ENCODE results near the gene ASPHD2.

The ASPHD2 gene

GRCh38 chr22:26383968-26384556 is 45.0 kb upstream of the ASPHD2 start:
- H3K36me3 ChIP-seq (replicated peaks; ENCODE audit: low read depth, low read length) = no peaks in the 10 kb centered on the region
- no peak overlapping the region for H3K27ac ChIP-seq (ENCODE audit: low read length)
- H3K9me3 ChIP-seq (ENCODE audit: insufficient read depth, low read length) = no peaks in the 10 kb centered on the region
- no peak overlapping the region for H3K4me2 ChIP-seq (ENCODE audit: low read length)
- peaks cover 69% of the 10 kb centered on the region for H3K27me3 ChIP-seq (ENCODE audit: low read depth, low read length)
- TF ChIP-seq EZH2phosphoT487 (IDR thresholded peaks at IDR 0.05; ENCODE audit: low read depth) = no peak
- TF ChIP-seq, protein P1, sequence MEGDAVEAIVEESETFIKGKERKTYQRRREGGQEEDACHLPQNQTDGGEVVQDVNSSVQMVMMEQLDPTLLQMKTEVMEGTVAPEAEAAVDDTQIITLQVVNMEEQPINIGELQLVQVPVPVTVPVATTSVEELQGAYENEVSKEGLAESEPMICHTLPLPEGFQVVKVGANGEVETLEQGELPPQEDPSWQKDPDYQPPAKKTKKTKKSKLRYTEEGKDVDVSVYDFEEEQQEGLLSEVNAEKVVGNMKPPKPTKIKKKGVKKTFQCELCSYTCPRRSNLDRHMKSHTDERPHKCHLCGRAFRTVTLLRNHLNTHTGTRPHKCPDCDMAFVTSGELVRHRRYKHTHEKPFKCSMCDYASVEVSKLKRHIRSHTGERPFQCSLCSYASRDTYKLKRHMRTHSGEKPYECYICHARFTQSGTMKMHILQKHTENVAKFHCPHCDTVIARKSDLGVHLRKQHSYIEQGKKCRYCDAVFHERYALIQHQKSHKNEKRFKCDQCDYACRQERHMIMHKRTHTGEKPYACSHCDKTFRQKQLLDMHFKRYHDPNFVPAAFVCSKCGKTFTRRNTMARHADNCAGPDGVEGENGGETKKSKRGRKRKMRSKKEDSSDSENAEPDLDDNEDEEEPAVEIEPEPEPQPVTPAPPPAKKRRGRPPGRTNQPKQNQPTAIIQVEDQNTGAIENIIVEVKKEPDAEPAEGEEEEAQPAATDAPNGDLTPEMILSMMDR (IDR thresholded peaks at IDR 0.05; ENCODE audit: low read depth, low read length) = no peak
- H3K4me3 ChIP-seq (ENCODE audit: low read length) = no peak overlapping the region
- peaks cover 11% of the 10 kb centered on the region; the same call in 1 of the 2 replicates for H3K4me1 ChIP-seq (ENCODE audit: low read length)
- H2AFZ ChIP-seq (ENCODE audit: low read depth, low read length) = no peak overlapping the region
- H3K9ac ChIP-seq (ENCODE audit: low read length) = no peak overlapping the region
- H4K20me1 ChIP-seq (ENCODE audit: insufficient read depth, low read length) = no peaks in the 10 kb centered on the region
- no peaks in the 10 kb centered on the region for H3K79me2 ChIP-seq (ENCODE audit: low read length)

DNA sequence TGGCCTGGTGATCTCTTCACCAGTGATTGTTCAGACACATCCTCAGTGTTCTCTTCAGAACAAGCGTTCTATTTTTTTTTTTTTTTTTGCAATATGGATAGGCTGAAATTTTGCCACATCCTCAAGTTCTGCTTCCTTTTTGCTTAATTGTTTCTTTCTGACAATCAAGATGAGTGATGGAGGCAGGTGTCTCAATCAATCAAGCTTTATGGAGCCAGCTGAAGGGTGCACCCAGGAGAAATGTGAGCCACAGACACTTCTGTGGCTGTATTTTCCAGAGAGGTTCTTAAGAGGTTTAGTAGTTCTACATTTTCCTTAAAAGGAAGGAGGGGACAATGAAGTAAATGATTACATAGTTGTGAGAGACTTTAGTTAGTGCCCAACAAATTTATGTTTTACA is 43.9 kb upstream of the ASPHD2 start:
- H3K79me2 ChIP-seq (ENCODE audit: low read length) = no peaks in the 10 kb centered on the region
- H3K4me1 ChIP-seq (ENCODE audit: low read length) = peaks cover 11% of the 10 kb centered on the region; the same call in 1 of the 2 replicates
- TF ChIP-seq EZH2phosphoT487 (IDR thresholded peaks at IDR 0.05; ENCODE audit: low read depth) = no peak
- TF ChIP-seq, protein P1 (IDR thresholded peaks at IDR 0.05; ENCODE audit: low read depth, low read length) = no peak

DNA sequence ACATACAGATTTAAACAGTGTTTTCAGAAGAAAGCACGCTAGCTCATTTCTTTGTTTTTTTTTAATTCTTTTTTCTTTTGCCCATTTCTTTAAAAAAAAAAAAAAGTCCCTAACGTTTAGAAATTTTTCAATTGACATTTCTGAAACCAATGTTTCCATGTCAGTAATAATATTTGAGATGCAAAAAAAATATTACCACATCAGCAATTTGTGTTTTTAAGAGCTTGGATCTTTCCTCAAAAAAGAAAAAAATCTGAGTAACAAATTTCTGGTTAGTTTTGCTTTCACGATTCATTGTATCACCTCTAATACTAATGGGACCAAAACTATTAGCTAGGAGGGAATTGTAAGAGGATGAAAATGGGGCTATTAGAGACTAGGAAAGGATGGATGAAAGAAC is 39.9 kb upstream of the ASPHD2 start:
- no peak for TF ChIP-seq EZH2phosphoT487 (IDR thresholded peaks at IDR 0.05; ENCODE audit: low read depth)
- TF ChIP-seq, protein P1 (IDR thresholded peaks at IDR 0.05; ENCODE audit: low read depth, low read length) = no peak
- Histone ChIP-seq H3K9ac (ENCODE audit: low read length) (no peak overlapping the region), H3K27ac (ENCODE audit: low read length) (no peak overlapping the region), H3K9me3 (ENCODE audit: insufficient read depth, low read length) (no peaks in the 10 kb centered on the region), H2AFZ (ENCODE audit: low read depth, low read length) (no peak overlapping the region), H3K27me3 (ENCODE audit: low read depth, low read length) (peaks cover 30% of the 10 kb centered on the region), H3K4me2 (ENCODE audit: low read length) (no peak overlapping the region), H4K20me1 (ENCODE audit: insufficient read depth, low read length) (no peaks in the 10 kb centered on the region), H3K36me3 (replicated peaks; ENCODE audit: low read depth, low read length) (no peaks in the 10 kb centered on the region), H3K79me2 (ENCODE audit: low read length) (no peaks in the 10 kb centered on the region), H3K4me1 (ENCODE audit: low read length) (peaks cover 11% of the 10 kb centered on the region; the same call in 1 of the 2 replicates), H3K4me3 (ENCODE audit: low read length) (no peak overlapping the region)

More for the DNA sequence above, 43.9 kb upstream of the ASPHD2 start:
- no peak overlapping the region for H3K4me3 ChIP-seq (ENCODE audit: low read length)
- no peak overlapping the region for H3K27ac ChIP-seq (ENCODE audit: low read length)
- H2AFZ ChIP-seq (ENCODE audit: low read depth, low read length) = no peak overlapping the region
- no peak overlapping the region for H3K9ac ChIP-seq (ENCODE audit: low read length)
- H3K27me3 ChIP-seq (ENCODE audit: low read depth, low read length) = peaks cover 58% of the 10 kb centered on the region
- H4K20me1 ChIP-seq (ENCODE audit: insufficient read depth, low read length) = no peaks in the 10 kb centered on the region
- H3K9me3 ChIP-seq (ENCODE audit: insufficient read depth, low read length) = no peaks in the 10 kb centered on the region
- H3K36me3 ChIP-seq (replicated peaks; ENCODE audit: low read depth, low read length) = no peaks in the 10 kb centered on the region
- H3K4me2 ChIP-seq (ENCODE audit: low read length) = no peak overlapping the region

GRCh38 chr22:26391091-26391490 is 38.0 kb upstream of the ASPHD2 start:
- Histone ChIP-seq H2AFZ (ENCODE audit: low read depth, low read length) (no peak overlapping the region), H3K79me2 (ENCODE audit: low read length) (no peaks in the 10 kb centered on the region), H3K4me1 (ENCODE audit: low read length) (peaks cover 4% of the 10 kb centered on the region; the same call in 1 of the 2 replicates), H3K36me3 (replicated peaks; ENCODE audit: low read depth, low read length) (no peaks in the 10 kb centered on the region), H3K4me3 (ENCODE audit: low read length) (no peak overlapping the region), H3K9ac (ENCODE audit: low read length) (no peak overlapping the region), H4K20me1 (ENCODE audit: insufficient read depth, low read length) (no peaks in the 10 kb centered on the region), H3K27ac (ENCODE audit: low read length) (no peak overlapping the region), H3K9me3 (ENCODE audit: insufficient read depth, low read length) (no peaks in the 10 kb centered on the region), H3K27me3 (ENCODE audit: low read depth, low read length) (peaks cover 18% of the 10 kb centered on the region; the same call in 1 of the 2 replicates), H3K4me2 (ENCODE audit: low read length) (no peak overlapping the region)
- TF ChIP-seq, protein P1 (IDR thresholded peaks at IDR 0.05; ENCODE audit: low read depth, low read length) = no peak
- no peak for TF ChIP-seq EZH2phosphoT487 (IDR thresholded peaks at IDR 0.05; ENCODE audit: low read depth)

Data from OCI-LY3 (cell line).